Femur (tissue), 1 donor: Measurements from ENCODE around the gene PLSCR5.

Experiments
- DNase-seq: peaks from one replicate; pipeline ENCODE4 v3.0.0-alpha.2; 2017

The PLSCR5 gene

GRCh38 chr3:146543461-146544001 lies 61.6 kb downstream of the PLSCR5 start:
- DNase-seq, result peak; percentile 70

DNA sequence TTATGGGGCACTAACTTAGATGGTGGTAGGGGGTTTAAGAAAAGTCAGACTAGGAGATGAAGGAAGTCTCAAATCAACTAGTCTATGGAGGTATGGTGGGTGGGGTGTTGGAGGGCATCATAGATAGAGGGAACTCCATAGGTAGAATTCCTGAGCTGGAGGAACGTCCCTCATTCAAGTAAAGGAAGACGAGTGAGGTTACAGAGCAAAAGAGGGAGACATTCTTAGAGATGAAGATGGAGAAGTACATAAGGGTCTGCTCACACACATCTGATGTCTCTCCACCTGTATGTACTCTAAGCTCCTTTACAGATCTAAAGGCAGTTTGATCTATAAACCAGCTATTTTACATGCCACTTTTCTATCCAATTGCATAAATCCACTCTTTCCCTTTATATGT lies 62.2 kb downstream of the PLSCR5 start:
- no peak for DNase-seq

GRCh38 chr3:146542179-146542578 lies 63.0 kb downstream of the PLSCR5 start:
- no peak for DNase-seq

DNA sequence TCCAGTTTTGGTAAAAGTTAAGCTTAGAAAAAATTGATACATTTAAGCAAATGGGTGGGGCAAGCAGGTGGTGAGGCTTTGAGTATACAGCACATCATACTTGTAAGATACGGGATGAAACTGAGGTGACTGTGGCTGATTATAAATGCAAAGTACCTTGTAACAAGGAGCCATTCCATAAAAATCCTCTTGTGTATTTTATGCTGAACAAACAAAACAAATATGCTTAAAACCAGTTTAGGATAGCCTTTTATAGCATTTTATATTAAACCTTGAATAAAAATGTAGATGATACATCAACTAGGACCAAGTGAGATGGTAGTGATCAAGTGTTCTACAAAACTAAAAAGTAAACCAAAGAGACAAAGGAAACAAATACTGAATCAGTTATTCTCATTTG lies 64.2 kb downstream of the PLSCR5 start:
- DNase-seq, result no peak

- DNase-seq, result no peak
Observed at GRCh38 chr3:146540236-146540635, 64.9 kb downstream of the PLSCR5 start.

DNA sequence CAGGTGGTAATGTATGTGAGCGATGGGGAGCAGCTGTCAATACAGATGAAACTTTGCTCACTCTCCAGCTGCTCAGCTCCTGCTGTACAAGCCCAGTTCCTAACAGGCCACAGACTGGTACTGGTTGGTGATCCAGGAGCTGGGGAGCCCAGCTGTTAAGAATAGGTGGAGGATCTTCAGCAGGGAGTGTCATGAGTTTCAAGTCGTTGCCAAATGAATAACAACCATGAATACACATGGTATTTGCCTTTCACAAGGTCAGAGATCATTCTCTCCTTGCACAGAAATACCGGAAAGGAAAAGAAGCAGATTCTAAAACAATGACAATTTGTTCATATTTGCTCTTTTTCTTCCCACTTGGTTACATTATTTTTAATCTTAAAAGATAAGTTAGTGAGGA lies 65.8 kb downstream of the PLSCR5 start:
- no peak for DNase-seq

DNA sequence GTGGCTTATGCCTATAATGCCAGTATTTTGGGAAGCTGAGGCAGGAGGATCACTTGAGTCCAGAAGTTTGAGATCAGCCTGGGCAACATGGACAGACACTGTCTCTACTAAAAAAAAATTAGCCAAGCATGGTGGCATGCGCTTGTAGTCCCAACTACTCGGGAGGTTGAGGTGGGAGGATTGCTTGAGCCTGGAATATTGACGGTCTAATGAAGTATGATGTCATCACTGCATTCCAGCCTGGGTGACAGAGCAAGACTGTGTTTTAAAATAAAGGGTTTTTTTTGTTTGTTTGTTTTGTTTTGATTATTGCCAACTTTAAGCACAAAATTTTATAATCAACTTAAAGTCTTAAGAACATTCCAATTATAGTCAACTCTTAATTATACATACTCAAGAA lies 67.5 kb downstream of the PLSCR5 start:
- no peak for DNase-seq

DNA sequence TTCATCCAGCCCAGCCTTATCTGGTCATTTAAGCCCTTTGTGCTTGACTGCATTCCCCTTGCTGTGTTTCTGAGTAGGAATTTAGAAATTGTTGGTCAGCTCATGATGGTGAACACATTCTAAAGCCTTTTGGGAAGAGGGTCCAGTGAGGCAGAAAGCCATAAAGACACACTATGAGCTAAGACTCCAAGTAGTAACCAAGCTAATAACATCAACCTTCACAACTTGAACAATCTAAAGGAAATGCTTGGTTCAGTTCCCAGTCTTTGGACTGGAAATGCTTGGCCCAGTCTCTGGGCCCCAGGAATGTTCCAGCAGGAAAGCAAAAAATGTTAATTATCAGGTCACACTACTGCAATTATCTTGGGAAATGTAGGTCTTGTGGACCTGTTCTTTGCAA lies 68.5 kb downstream of the PLSCR5 start:
- DNase-seq, result no peak
